Frontal cortex (tissue), 4 donors: ENCODE measurements around the gene PRRT1. TPM values are rescaled to one million over a fixed set of nuclear protein-coding genes. Genes with fewer than 3 reads are reported as not detected.

Experiments used
- DNase-seq, 2 donors: peaks; one replicate each; pipeline ENCODE4 v3.0.0; 2012; ENCODE audit warnings: low spot score in 2 of 2
- FAIRE-seq: peaks from 2 replicates; lab custom pipeline; 2012; peaks lifted over from hg19 to GRCh38; lab: Jason Lieb, UNC
- total RNA-seq: library from RNA; depleted of rRNA; stranded (reverse); fragments of >200 nt; gene quantifications from one replicate; pipeline ENCODE4 v1.2.3, GENCODE V29; 2014
- donor health status: control.
- donor health status: control.
- donor health status: control.

The PRRT1 gene
- total RNA-seq, 1 donor from 2014 or later: 0.41 TPM

- FAIRE-seq: no peak
These were observed 20.2 kb downstream of the PRRT1 start for GRCh38 chr6:32131439-32131948.

DNA sequence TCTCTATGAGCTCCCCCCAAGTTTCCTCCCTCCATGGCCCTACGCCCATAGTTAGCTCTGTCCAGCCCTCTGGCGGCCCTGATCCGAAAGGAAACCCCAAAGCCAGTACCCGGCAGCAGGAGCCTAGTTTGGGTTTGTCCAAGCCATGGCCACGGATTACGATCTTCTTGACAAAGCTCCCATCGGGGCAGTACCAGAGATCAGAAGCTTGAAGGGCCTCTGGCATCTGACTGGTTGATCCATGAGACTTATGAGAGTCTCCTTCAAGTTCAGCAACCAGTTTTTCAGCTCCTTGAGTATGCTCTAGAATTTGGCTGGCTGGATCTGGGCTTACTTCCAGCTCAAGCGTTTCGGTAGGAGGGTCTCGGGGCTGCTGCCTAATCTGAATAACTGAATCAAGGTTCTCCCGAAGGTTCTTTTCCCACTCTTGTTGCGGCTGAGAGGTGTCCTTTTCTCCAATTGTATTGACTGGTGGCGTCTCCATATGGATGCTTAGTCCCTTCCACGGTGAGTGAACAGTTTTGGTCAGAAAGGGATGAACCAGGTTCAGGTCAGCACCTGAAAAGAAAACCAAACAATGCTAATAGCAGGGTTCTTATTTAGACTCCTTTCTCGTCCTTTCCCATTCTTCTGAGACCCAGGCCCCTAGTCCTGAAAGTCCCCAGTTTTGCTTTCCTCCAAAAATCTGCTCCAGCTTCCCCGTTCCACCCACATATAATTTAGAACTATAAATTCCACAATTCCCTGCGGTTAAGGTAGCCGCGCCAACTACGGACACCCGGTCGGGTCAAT, 22.2 kb downstream of the PRRT1 start:
- no peak for FAIRE-seq
- DNase-seq: no peak

More at GRCh38 chr6:32131439-32131948, 20.2 kb downstream of the PRRT1 start:
- no peak for DNase-seq

DNA sequence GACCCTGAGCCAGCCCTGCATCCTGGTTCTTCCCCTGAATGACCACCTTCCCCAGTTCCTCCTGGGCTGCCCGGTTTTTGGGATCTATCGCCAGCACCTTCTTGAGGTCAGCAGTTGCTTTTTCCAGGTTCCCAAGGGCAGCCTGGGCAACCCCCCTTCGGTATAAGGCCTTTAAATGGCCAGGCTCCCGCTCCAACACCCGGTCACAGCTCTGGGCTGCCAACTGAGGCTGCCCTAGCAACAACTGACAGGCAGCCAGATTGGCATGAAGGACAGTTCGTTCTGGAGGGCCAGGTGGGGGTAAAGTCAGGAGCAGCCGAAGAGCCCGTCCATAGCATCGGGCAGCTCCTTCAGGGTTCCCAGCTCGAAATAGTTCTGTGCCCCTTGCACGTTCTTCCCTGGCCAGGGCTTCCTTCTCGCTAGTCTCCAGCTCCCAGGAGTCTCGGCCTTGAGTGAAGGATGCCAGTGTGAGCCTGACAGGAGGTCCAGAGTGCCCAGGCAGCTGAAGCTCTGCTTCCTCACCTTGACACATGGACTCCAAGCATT, 22.9 kb downstream of the PRRT1 start:
- DNase-seq: no peak
- FAIRE-seq: no peak

DNA sequence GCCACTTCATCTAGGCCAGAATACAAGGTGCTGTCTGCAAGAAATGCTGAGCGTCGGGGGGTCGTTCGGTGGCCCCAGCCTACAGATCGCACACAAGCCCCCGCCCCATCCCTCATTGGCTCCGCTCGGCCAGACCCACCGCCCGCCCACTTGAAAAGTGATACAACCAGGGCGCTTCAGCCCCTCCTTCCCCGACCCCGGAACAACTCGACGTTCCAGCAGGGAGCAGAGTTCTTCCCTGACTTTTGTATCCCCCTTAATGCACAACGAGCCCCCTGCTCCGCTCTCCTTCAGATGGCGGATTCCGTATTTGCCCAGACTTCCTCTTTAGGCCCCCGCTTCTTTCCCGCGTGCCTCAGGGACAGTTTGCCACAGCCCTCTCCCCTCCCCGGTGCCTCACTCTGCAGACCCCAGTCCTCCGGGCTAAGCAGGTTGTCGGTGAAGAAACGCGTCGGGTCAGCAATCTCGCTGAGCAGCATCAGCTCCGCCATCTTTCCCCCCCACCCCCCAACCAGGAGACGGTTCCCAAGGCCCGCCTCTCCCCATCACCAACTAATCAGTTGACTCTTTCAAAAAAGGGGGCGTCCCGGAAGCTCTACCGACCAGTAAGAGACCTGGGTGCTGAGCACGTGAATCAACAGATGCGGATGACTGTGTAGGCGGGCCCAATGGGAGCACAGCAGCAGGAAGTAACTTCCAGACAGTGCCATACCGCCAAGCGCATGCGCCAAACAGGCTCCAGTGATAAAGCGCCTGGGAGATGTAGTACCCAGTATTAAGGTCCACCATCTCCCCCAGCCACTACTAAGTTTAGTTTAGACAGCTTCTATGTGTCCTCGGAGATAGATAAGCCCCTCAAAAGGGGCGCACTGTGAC, 23.8 kb downstream of the PRRT1 start, which contains the start of gene ATF6B:
TSS of gene ATF6B (minus strand) at position 530 of the 876 bp plus-strand sequence. CDS start at position 491, 39 bp downstream.
- peak; percentile 92 for FAIRE-seq

DNA sequence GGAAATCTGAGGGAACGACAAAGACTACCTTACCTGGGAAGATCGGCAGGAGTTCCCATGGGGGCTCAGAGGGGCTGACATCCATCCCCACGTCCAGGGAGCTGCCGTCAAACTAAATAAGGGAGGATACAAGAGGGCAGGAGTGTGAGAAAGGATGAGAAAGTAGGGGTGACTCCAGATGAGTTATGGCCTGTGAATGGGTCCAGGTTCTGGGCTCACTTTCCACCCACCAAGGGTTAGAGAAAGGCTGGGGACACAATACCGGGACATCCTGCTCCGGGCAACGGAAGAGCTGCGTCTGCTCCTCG, 24.4 kb downstream of the PRRT1 start:
- no peak for DNase-seq
- FAIRE-seq: no peak

More for the DNA sequence above, 23.8 kb downstream of the PRRT1 start, which contains the start of gene ATF6B:
- DNase-seq: peak; percentile 91 to 95

GRCh38 chr6:32126880-32127279, 24.9 kb downstream of the PRRT1 start:
- FAIRE-seq (no peak), DNase-seq (no peak)

- DNase-seq (no peak), FAIRE-seq (no peak)
These were observed 28.1 kb downstream of the PRRT1 start for GRCh38 chr6:32123681-32124080.

DNA sequence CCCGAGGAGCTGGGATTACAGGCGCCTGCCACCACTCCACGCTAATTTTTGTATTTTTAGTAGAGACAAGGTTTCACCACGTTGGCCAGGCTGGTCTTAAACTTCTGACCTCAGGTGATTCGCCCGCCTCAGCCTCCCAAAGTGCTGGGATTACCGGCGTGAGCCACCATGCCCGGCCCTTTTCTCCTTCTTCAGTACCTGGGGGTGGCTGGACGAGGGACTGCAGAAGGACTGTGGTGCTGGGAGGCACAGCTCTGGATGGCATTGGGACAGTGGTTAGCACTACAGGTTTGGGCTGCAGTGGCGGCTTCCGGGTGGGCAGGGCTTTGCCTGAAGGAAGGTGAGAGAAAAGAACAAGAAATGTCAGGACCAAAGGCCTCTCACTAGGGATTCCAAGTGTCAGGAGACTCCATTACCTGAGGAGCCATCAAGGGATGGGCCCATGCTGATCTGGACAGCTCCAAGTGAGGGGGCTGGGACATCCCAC, 31.1 kb downstream of the PRRT1 start:
- DNase-seq (no peak), FAIRE-seq (no peak)

- FAIRE-seq: no peak
- peak; percentile 65 to 88 for DNase-seq
These were observed 32.7 kb downstream of the PRRT1 start for GRCh38 chr6:32118782-32119628.

DNA sequence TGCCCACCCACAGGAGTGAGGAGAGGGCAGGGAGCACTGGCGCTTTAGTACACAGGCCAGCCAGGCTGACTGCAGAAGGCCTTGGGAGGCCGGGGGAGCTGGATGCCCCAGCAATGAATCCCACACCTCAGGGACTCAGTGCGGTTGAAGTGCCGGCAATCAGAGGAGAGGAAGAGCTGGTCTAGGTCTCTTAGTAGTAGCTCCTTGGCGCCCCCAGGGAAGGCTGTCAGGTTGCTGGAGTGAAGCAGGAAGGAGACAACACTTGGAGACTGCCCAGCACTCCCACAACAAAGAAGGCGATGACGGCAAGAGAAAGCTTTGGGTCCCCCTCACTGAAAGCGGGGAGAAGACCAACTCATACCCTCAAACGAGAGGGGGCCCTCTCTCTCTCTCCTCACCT, 34.3 kb downstream of the PRRT1 start:
- DNase-seq (no peak), FAIRE-seq (no peak)

- FAIRE-seq: no peak
- DNase-seq: peak in 1 of 2 donors; percentile 40
These were observed 35.1 kb downstream of the PRRT1 start for GRCh38 chr6:32116674-32117073.

DNA sequence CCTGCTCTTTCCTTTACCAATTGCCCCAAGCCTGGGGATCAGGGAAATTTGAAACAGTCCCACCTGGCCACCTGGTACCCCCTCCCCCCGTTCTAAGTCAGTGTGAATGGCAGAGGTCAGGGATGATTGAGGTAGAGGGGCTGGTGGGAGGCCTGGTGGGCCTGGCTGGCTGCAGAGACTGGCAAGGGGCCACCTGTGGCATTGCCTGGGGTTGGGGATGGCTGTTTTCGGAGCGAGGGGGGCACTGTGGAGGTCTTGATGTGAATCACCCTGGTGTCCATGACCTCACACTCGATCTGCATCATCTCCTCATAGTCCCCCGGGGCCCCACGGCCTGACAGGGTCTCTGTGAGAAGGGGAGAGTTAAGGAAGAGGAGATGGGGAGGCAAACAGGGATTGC, 36.1 kb downstream of the PRRT1 start:
- no peak for FAIRE-seq

GRCh38 chr6:32114796-32115195, 36.9 kb downstream of the PRRT1 start:
- no peak for FAIRE-seq
- DNase-seq: no peak

More for the DNA sequence above, 36.1 kb downstream of the PRRT1 start:
- DNase-seq: no peak

- FAIRE-seq (no peak), DNase-seq (peak in 1 of 2 donors; percentile 59)
These were observed 38.1 kb downstream of the PRRT1 start for GRCh38 chr6:32113386-32114352.

DNA sequence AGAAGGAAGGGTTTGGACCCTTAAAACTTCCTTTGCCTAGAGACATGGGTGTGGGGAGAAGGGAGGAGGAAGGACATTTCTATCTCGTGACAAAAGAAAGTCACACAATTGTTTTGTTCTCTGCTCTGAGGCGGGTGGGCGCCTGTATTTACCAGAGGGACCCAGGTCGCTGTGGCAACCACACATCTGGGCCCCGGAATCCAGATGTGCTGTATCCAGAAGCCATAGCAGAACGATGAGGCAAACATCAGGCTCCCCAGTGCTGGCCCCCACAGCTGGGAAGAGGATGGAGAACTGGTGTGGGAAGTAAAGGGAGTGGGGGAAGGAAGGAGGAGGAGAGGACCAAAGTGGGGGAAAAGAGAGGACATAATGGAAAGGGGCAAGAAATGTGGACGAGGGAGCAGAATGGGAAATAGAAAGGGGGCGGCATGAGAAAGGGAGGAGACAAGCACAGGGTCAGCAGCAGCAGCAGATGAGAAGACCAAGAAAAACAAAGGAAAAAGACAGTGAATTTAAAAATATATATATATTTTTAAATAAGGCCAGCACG, 39.2 kb downstream of the PRRT1 start:
- FAIRE-seq (no peak), DNase-seq (no peak)

- no peak for FAIRE-seq
These were observed 40.2 kb downstream of the PRRT1 start for GRCh38 chr6:32111424-32112066.

DNA sequence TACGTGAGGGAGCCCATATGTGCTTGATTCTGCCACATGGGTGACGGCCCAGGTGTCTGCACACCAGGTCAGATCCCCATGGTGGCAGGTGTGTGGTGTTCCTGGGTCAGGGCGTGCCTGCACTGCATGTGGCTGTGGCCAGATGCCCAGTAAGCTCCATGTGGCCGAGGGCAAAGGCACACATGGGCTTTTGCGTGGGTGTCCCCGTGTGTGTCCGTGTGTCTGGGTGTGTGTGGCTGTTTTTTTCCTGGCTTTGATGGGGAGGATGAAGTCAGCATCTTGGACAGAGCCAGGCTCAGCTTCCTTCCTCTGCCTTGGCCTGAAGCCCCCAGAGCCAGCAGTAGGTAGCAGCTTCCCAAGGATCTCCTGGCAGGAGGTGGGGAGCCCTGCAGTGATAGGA, 41.1 kb downstream of the PRRT1 start:
- FAIRE-seq (no peak), DNase-seq (no peak)

More at GRCh38 chr6:32111424-32112066, 40.2 kb downstream of the PRRT1 start:
- no peak for DNase-seq
